HG03457 (cell line): Measurements from ENCODE around the gene ZNF662.
"Not testable (repeated sequence)": the region's sequence is repeated elsewhere in the genome, so short reads cannot be mapped to it uniquely, and the experiment has no call there.

Experiments used
- ATAC-seq: cut with Tn5 transposase; IDR thresholded peaks from one replicate; pipeline ENCODE4 v1.9.1; 2021; ENCODE audit warnings: moderate number of reproducible peaks; ENCODE audit not compliant: unreplicated experiment

Gene ZNF662

DNA sequence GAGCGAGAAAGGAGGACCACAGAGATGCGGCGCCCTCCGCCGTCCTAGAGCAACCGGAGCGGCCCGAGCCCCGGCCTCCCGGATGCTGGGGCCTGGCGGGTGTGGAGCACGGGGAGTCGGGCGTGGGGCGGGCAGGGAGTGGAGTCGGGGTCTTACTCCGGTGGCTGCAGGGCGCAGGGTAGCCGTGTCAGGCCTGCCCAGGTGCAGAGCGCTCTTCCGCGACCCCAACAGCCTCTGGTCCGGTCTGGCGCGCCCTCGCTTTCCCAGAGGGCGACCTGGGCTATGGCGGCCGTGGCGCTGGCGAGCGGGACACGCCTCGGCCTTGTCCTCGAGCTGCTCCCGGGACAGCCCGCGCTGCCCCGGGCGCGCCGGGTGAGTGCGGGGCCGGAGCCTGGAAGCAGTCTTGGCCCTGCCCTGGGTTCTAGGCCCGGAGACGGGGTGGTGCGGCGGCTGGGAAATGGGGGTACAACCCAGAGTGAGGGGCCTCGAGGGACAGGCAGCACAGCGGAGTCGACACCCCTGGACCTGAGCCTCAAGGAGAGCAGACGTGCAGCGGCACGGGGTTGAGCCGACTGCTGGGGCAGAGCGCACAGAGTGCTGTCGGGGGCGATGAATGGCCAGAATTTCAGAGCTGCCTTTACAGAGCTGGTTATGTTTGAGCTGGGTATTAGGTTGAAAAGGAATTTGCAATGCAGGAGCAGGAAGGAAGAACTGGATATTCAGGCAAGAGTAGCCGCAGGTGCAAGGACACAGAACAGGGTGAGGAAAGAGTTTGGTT is at the start of gene ZNF662:
Gene ZNF662, plus strand, starts transcription at position 73 of the 778 bp plus-strand sequence. CDS start 1,973 bp downstream, outside the sequence.
- ATAC-seq, result no peak

GRCh38 chr3:42856544-42856943 is 49.4 kb upstream of the ZNF662 start:
- no peak for ATAC-seq

DNA sequence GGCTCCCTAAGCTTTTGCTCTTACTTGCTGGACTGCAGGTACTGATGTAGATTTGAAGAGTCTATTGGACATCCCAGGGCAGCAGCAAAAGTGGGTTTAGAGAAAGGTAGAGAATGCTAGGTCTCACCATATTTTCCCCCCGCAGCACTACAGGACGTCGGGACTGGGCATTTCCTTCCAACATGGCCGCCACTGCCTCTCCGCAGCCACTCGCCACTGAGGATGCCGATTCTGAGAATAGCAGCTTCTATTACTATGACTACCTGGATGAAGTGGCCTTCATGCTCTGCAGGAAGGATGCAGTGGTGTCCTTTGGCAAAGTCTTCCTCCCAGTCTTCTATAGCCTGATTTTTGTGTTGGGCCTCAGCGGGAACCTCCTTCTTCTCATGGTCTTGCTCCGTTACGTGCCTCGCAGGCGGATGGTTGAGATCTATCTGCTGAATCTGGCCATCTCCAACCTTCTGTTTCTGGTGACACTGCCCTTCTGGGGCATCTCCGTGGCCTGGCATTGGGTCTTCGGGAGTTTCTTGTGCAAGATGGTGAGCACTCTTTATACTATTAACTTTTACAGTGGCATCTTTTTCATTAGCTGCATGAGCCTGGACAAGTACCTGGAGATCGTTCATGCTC is 41.5 kb upstream of the ZNF662 start:
- no peak for ATAC-seq

GRCh38 chr3:42865256-42865655 is 40.7 kb upstream of the ZNF662 start:
- no peak for ATAC-seq

GRCh38 chr3:42867138-42867537 is 38.8 kb upstream of the ZNF662 start:
- no peak for ATAC-seq

GRCh38 chr3:42868841-42869240 is 37.1 kb upstream of the ZNF662 start:
- no peak for ATAC-seq

DNA sequence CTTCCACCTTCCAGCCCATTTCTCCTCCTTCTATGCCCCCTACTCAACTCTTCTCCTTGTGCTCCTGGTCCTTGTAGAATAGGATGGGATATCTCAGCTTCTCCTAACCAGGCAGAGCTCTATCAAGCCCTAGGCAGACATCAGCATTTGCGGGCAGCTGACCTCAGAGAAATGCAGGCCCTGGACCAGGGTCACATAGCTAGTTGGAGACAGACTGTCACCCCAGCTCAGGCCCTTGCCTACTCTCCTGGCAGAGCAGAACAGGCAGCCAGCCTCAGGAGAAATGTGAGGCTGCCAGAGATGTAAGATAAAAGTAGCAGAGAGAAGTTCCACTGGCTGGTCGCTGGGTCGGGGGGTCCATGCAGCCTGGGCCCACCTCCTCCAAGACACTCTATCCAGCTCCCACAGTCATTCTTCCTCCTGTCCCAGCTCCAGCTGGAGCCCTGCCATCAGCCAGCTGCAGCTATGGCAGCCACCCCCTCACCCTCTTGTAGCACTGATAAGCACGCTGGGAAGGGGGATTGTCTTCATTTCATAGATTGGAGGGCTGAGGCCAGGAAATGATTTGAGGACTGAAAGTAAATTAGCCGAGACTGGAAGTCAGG is 34.2 kb upstream of the ZNF662 start:
- no peak for ATAC-seq

GRCh38 chr3:42872718-42873117 is 33.2 kb upstream of the ZNF662 start:
- ATAC-seq, result no peak

DNA sequence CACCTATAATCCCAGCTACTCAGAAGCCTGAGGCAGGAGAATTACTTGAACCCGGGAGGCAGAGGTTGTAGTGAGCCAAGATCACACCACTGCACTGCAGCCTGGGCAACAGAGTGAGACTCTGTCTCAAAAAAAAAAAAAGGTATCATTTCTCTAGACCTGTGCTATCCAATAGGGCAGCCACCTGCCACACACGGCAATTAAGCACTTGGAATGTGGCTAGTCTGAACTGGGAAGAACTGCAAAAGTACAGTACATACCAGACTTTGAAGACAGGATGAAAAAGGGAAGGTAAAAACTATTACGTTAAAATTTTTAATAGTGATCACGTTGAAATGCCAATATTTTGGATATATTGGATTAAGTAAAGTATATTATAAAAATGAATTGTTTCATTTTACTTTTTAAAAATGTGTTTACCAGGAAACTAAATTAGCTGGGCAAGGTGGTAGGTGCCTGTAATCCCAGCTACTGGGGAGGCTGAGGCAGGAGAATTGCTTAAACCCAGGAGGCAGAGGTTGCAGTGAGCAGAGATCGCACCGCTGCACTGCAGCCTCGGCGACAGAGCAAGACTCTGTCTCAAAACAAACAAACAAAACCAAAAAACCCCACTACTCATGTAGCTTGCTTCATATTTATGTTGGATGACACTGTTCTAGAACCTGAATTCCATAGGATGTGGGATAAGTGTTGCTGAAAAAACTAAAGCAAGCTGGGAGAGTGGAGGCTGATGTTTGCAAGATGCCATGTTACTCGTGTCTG is 32.5 kb upstream of the ZNF662 start:
- ATAC-seq, result no peak

GRCh38 chr3:42874749-42875148 is 31.2 kb upstream of the ZNF662 start:
- ATAC-seq, result no peak

DNA sequence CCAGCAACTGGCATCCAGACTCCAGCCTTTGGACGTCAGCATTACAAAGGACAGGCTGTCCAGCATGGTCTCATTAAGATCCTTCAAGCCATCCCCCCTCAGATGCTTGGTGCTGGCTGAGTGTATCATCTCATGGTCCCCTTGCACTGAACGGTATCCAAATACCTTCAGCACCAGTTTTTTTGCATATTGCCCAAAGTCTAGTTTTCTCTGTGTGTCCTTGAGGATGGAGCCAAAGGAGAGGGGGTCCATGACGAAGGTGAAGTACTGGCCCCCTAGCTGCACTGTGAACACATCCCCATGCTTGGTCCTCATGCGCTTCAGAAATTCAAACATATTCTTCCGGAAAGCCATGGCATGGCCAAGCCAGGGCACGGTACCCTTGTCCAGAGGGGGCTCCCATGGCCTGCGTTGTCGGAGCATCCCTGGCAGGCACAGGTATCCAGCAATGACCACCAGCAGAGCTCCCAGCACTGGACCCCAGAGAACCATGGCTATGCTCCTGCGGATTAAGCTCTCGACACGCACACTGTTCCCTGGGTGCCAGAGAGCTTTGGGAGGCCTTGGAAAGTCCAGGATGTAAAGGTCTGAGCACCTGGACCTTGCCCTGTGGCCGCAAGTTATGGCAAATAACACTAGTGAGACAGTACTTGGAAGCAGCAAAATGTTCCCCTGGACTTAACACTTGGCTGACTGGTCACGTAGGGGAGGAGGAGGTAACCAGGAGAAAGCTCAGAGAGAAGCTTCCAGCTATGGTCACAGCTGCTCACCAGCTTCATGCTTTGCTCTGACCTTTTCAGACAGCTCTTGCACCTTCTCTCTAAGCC is 30.4 kb upstream of the ZNF662 start, which contains the start of gene CYP8B1:
Gene CYP8B1, minus strand, starts transcription at position 555 of the 827 bp plus-strand sequence. Its CDS starts 63 bp downstream, at position 492.
- no peak for ATAC-seq

DNA sequence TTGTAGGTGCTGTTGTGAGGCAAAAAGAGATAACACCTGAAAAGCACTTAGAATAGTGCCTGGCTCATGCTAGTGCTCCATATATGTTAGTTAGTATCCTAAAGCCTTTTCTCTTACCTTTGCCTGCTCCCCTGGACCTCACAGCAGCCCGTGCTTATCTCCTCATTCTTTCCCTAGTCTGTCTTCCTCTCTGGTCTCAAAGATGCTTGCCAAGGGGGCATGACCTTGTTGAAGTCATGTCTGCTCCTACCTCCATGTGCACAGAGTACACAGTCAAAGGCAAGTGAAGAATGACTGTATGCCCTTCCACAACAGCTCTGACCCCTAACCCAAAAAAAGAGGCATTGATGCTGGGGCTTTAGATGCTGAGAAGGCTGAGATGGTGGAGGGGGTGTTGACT is 29.5 kb upstream of the ZNF662 start:
- ATAC-seq, result no peak

GRCh38 chr3:42876940-42877720 is 28.8 kb upstream of the ZNF662 start:
- ATAC-seq, result no peak

GRCh38 chr3:42877881-42878280 is 28.1 kb upstream of the ZNF662 start:
- ATAC-seq, result no peak

DNA sequence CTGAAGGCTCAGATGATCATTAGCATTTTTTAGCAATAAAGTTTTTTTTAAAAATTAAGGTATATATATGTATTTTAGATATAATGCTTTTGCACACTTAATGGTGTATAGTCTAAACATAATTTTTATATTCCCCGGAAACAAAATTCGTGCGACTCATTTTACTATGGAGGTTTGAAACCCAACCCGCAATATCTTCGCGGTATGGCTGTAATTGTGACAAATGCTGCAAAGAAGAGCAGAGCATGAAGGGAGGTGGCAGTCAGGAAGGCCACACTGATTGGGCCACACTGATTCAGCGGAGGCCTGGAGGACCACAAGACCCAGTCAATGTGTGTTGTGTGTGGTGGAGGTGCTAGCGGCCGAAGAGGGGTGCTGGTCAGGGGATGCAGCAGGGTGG is 25.8 kb upstream of the ZNF662 start:
- no peak for ATAC-seq

DNA sequence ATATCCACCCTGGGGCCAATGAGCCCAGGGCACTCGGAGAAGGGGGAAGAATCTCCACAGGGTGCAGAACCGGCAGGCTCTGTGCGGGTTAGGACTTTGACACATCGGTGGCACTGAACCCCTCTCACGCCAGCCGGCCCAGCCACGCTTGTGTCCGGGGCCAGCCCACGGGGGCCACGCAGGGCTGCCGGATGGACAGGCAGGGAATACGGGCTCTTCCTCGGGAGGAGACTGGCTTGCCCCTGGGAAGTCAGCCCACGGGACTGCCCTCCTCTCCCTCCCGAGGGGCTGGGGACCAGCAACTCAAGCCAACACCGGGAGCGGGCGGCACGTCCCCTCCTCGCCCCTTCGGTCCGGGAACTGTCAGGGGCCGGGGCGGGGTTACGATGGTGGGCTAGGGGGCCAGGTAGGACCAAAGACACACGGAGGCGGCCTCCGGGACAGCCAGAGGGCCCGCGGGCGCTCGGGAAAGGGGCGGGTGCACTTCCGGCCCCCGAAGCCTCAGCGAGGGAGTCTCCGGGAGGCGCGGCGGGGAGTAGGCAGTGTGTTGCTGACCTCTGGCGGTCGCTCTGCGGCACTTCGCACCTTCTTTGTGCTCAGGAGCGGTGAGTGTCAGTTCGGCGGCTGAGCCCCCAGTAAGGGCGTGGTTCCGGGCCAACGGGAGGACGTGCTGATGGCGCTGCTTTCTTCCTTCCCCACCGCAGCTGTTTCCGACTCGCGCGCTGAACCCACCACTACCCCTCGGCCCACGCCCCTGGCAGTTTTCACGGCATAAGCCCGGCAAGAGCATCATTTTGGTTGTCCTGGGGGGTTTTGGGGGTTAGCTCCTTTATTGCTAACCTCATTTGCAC is 25.1 kb upstream of the ZNF662 start:
- ATAC-seq, result peak; percentile 92

DNA sequence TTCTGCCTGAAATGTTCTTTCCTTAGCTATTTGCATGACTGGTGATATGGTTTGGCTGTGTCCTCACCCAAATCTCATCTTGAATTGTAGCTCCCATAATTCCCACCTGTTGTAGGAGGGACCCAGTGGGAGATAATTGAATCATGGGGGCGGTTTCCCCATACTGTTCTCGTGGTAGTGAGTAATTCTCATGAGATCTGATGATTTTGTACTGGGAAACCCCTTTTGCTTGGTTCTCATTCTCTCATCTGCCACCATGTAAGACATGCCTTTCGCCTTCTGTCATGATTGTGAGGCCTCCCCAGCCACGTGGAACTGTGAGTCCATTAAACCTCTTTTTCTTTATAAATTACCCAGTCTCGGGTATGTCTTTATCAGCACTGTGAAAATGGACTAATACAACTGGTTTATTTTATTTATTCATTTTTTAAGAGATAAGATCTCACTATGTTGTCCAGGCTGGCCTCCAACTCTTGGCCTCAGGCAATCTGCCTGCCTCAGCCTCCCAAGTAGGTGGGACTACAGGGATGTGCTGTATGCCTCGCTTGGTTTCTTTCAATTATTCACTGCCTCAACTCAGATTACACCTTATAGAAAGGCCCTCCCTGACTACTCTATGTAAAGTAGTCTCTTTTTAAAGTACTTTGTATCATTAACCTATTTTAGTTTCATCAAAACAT is 22.6 kb upstream of the ZNF662 start:
- not testable (repeated sequence) for ATAC-seq

DNA sequence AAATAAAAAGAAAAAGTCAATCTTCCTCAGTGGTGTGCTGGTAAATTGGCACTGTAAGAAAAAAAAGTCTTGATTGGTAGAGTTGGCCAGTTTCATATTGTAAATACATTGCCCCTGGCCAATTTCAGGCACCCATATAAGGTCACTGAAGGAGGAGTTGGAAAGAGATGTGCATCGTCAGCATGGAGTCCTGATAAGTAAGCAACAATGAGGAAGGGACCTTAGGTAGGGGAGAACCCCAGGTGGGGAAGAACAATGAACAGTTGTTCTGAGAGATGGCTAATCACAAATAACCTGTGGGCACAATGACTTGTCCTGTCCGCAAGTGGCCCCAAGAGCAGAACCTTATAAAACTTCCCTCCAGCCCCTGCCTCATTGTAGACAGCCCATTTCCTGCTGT is 21.6 kb upstream of the ZNF662 start:
- no peak for ATAC-seq
